GM04503 (cell line): ENCODE data around the gene EEF2K.
A peak's percentile ranks its signal among the peaks of the same experiment; 100 is the strongest.

Experiments used
- DNase-seq: peaks from one replicate; pipeline ENCODE4 v3.0.0-alpha.2; 2012; ENCODE audit warnings: low read depth

Gene EEF2K

GRCh38 chr16:22252317-22252716 is 46.2 kb downstream of the EEF2K start:
- DNase-seq = no peak

GRCh38 chr16:22253272-22253671 is 47.2 kb downstream of the EEF2K start:
- no peak for DNase-seq

- no peak for DNase-seq
These were observed 49.3 kb downstream of the EEF2K start for GRCh38 chr16:22255335-22255734.

- no peak for DNase-seq
These were observed 51.4 kb downstream of the EEF2K start for GRCh38 chr16:22257440-22257839.

GRCh38 chr16:22260490-22260889 is 54.4 kb downstream of the EEF2K start:
- no peak for DNase-seq

GRCh38 chr16:22262460-22262859 is 56.4 kb downstream of the EEF2K start:
- no peak for DNase-seq

- DNase-seq = no peak
These were observed 58.7 kb downstream of the EEF2K start for GRCh38 chr16:22264786-22265185.

GRCh38 chr16:22265351-22265750 is 59.3 kb downstream of the EEF2K start:
- no peak for DNase-seq

GRCh38 chr16:22266546-22266945 is 60.5 kb downstream of the EEF2K start:
- DNase-seq = no peak

- DNase-seq = no peak
These were observed 61.7 kb downstream of the EEF2K start for GRCh38 chr16:22267764-22268163.

GRCh38 chr16:22270525-22270924 is 64.4 kb downstream of the EEF2K start:
- no peak for DNase-seq

- peak; percentile 21 for DNase-seq
These were observed 67.0 kb downstream of the EEF2K start for GRCh38 chr16:22272870-22273650.

- no peak for DNase-seq
These were observed 68.8 kb downstream of the EEF2K start for GRCh38 chr16:22274916-22275315.

- no peak for DNase-seq
These were observed 72.6 kb downstream of the EEF2K start for GRCh38 chr16:22278441-22279230.

- no peak for DNase-seq
These were observed 76.3 kb downstream of the EEF2K start for GRCh38 chr16:22282254-22282892.

- DNase-seq = peak; percentile 26
These were observed 78.6 kb downstream of the EEF2K start for GRCh38 chr16:22284637-22285036.

GRCh38 chr16:22285080-22285479 is 79.0 kb downstream of the EEF2K start:
- no peak for DNase-seq

- DNase-seq = no peak
These were observed 84.9 kb downstream of the EEF2K start for GRCh38 chr16:22291020-22291419.

- DNase-seq = no peak
These were observed 85.8 kb downstream of the EEF2K start for GRCh38 chr16:22291860-22292318.

GRCh38 chr16:22292320-22292719 is 86.2 kb downstream of the EEF2K start:
- DNase-seq = no peak

- no peak for DNase-seq
These were observed 87.3 kb downstream of the EEF2K start for GRCh38 chr16:22293137-22294106.
